WERI-Rb-1 (cell line): ENCODE data around the gene PM20D2.

Experiments used
- DNase-seq: peaks from one replicate; pipeline ENCODE4 v3.0.0-alpha.2; 2020
- H3K27ac ChIP-seq: fragments of 250-450 bp; sonication (Bioruptor Pico); 2 replicates; pipeline ENCODE4 v1.5.1; 2020; ENCODE audit warnings: mild to moderate bottlenecking, moderate library complexity
- H3K27me3 ChIP-seq: fragments of 250-450 bp; sonication (Bioruptor Pico); 2 replicates; pipeline ENCODE4 v1.5.1; 2021; ENCODE audit warnings: mild to moderate bottlenecking, low read depth, moderate library complexity; ENCODE audit not compliant: insufficient read depth, severe bottlenecking
- H3K36me3 ChIP-seq: fragments of 250-450 bp; sonication (Bioruptor Pico); 2 replicates; pipeline ENCODE4 v1.5.1; 2020; ENCODE audit warnings: mild to moderate bottlenecking, moderate library complexity
- H3K4me3 ChIP-seq: 2 replicates; pipeline ENCODE4 v1.5.1; 2011; ENCODE audit warnings: low read depth, mild to moderate bottlenecking, control low read depth, low read length
- H3K9me3 ChIP-seq: fragments of 250-450 bp; sonication (Bioruptor Pico); 2 replicates; pipeline ENCODE4 v1.5.1; 2021; ENCODE audit warnings: mild to moderate bottlenecking, moderate library complexity; ENCODE audit not compliant: severe bottlenecking
- TF ChIP-seq, protein P1 (sequence below): IDR thresholded peaks from 2 replicates; pipeline ENCODE4 v1.5.1; 2011; ENCODE audit warnings: low read depth, mild to moderate bottlenecking, control low read depth, inconsistent platforms, low read length

PM20D2 gene

DNA sequence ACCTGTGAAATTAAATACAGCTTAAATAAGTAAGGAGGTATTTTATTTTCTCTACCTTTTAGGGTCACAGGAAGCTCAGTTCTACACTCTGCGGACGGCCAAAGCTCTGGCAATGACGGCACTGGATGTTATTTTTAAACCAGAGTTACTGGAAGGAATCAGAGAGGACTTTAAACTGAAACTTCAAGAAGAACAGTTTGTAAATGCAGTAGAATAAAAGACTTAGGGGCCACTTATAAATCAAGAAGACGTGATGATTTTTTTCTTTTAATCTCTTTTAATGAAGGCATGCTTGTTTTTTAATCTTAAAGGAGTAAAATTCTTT is 16.2 kb downstream of the PM20D2 start:
- Histone ChIP-seq H3K27ac (no peak overlapping the region), H3K27me3 (no peaks in the 10 kb centered on the region), H3K4me3 (no peak overlapping the region), H3K36me3 (peaks cover 62% of the 10 kb centered on the region), H3K9me3 (no peaks in the 10 kb centered on the region)
- TF ChIP-seq, protein P1, sequence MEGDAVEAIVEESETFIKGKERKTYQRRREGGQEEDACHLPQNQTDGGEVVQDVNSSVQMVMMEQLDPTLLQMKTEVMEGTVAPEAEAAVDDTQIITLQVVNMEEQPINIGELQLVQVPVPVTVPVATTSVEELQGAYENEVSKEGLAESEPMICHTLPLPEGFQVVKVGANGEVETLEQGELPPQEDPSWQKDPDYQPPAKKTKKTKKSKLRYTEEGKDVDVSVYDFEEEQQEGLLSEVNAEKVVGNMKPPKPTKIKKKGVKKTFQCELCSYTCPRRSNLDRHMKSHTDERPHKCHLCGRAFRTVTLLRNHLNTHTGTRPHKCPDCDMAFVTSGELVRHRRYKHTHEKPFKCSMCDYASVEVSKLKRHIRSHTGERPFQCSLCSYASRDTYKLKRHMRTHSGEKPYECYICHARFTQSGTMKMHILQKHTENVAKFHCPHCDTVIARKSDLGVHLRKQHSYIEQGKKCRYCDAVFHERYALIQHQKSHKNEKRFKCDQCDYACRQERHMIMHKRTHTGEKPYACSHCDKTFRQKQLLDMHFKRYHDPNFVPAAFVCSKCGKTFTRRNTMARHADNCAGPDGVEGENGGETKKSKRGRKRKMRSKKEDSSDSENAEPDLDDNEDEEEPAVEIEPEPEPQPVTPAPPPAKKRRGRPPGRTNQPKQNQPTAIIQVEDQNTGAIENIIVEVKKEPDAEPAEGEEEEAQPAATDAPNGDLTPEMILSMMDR, result no peak
- no peak for DNase-seq

GRCh38 chr6:89172131-89172530 is 26.3 kb downstream of the PM20D2 start:
- no peaks in the 10 kb centered on the region for H3K9me3 ChIP-seq
- DNase-seq, result no peak
- no peak overlapping the region for H3K27ac ChIP-seq
- no peaks in the 10 kb centered on the region for H3K36me3 ChIP-seq
- no peaks in the 10 kb centered on the region for H3K27me3 ChIP-seq
- H3K4me3 ChIP-seq, result no peak overlapping the region
- TF ChIP-seq, protein P1, result no peak

- Histone ChIP-seq H3K27me3 (no peaks in the 10 kb centered on the region), H3K27ac (no peak overlapping the region), H3K9me3 (no peaks in the 10 kb centered on the region), H3K4me3 (no peak overlapping the region), H3K36me3 (no peaks in the 10 kb centered on the region)
- TF ChIP-seq, protein P1, result no peak
- DNase-seq, result no peak
Observed at GRCh38 chr6:89173634-89174033, 27.8 kb downstream of the PM20D2 start.

GRCh38 chr6:89180112-89180511 is 34.3 kb downstream of the PM20D2 start:
- Histone ChIP-seq H3K9me3 (no peaks in the 10 kb centered on the region), H3K27me3 (no peaks in the 10 kb centered on the region), H3K36me3 (no peaks in the 10 kb centered on the region), H3K4me3 (no peak overlapping the region), H3K27ac (no peak overlapping the region)
- TF ChIP-seq, protein P1, result no peak
- DNase-seq, result no peak

GRCh38 chr6:89180971-89181370 is 35.1 kb downstream of the PM20D2 start:
- Histone ChIP-seq H3K36me3 (no peaks in the 10 kb centered on the region), H3K27ac (no peak overlapping the region), H3K27me3 (no peaks in the 10 kb centered on the region), H3K4me3 (no peak overlapping the region), H3K9me3 (no peaks in the 10 kb centered on the region)
- TF ChIP-seq, protein P1, result no peak
- DNase-seq, result no peak

DNA sequence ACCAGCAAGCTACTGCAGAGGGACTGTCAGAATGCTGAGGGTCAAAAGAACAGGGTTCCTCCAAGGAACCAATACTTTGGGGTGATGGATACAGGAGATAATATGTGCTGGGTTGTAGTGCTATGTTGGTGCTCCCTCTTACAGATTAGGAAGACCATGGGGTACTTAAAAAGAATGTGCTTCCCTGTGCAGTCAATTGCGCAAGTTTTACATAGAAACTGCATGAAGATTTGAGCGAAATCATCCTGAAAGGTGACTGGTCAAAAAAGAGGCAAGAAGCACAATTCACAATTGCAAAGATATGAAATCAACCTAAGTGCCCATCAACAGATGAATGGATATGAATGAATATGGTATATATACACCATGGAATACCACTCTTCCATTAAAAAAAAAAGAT is 37.4 kb downstream of the PM20D2 start:
- no peaks in the 10 kb centered on the region for H3K36me3 ChIP-seq
- TF ChIP-seq, protein P1, result no peak
- DNase-seq, result no peak
- no peaks in the 10 kb centered on the region for H3K27me3 ChIP-seq
- H3K9me3 ChIP-seq, result no peaks in the 10 kb centered on the region
- H3K4me3 ChIP-seq, result no peak overlapping the region
- no peak overlapping the region for H3K27ac ChIP-seq
